C4-2B (cell line): ENCODE measurements around the gene S1PR3.

ENCODE experiments used
- ZFX ChIP-seq: fragments of 450-650 bp; IDR thresholded peaks from 2 replicates; pipeline ENCODE4 v1.6.1; 2017
- TF ChIP-seq, protein P1 (sequence below): fragments of 450-650 bp; conservative IDR thresholded peaks from 2 replicates; pipeline ENCODE4 v1.5.1; 2017; ENCODE audit warnings: mild to moderate bottlenecking

DNA sequence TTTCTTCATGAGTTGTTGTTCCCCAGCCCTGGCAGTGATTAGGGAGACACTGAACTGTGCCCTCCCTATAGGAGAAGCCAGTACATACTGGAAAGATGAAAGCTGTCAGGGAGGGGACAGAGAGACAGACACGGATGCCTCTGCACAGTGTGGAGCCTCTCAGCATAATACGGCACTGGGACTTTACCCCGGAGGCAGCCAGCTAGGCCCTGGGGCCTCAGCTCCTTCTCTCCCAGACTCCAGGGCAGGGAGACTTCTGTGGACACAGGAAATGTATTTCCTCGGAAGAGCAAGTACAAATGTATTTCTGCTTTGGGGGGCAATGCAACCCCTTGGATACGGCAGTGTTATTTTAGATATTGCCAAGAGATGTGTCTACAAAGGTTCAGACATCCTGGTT is 62.0 kb downstream of the S1PR3 start:
- TF ChIP-seq, protein P1, sequence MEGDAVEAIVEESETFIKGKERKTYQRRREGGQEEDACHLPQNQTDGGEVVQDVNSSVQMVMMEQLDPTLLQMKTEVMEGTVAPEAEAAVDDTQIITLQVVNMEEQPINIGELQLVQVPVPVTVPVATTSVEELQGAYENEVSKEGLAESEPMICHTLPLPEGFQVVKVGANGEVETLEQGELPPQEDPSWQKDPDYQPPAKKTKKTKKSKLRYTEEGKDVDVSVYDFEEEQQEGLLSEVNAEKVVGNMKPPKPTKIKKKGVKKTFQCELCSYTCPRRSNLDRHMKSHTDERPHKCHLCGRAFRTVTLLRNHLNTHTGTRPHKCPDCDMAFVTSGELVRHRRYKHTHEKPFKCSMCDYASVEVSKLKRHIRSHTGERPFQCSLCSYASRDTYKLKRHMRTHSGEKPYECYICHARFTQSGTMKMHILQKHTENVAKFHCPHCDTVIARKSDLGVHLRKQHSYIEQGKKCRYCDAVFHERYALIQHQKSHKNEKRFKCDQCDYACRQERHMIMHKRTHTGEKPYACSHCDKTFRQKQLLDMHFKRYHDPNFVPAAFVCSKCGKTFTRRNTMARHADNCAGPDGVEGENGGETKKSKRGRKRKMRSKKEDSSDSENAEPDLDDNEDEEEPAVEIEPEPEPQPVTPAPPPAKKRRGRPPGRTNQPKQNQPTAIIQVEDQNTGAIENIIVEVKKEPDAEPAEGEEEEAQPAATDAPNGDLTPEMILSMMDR: no peak
- TF ChIP-seq ZFX: no peak
